ENCODE results near the gene GPR18.

DNA sequence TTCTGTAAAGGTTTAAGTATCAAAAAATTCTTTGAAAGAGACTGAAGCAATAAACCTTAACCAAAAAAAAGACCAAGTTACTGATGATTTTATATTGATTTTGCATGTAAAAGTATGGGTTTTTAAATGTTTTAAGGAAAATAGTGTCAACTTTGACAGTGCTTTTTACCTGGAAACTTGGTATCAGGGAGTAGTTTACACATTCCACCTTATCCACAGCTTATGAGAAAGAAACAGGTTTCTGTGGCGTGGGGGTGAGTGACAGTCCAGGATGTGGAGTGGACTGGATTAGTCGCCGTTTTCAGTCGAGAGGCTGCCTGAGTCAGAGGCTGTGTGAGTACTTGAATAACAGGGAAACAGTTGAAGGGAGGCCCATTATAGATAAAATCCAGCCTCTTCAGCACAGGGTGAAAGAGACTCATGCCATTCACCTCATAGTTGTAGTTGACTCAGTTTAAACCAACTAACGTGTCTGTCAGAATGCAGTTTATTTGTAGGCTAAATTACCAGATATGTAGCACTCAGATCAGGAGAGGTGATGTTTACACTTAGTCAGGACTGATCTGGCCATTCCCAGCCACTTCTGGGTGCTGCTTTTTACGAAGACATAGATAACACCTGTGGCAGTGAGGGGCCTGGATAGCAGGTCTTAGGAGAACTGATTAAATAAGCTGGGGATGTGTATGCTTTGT, 49.6 kb upstream of the GPR18 start:
- TF ChIP-seq, protein P1, sequence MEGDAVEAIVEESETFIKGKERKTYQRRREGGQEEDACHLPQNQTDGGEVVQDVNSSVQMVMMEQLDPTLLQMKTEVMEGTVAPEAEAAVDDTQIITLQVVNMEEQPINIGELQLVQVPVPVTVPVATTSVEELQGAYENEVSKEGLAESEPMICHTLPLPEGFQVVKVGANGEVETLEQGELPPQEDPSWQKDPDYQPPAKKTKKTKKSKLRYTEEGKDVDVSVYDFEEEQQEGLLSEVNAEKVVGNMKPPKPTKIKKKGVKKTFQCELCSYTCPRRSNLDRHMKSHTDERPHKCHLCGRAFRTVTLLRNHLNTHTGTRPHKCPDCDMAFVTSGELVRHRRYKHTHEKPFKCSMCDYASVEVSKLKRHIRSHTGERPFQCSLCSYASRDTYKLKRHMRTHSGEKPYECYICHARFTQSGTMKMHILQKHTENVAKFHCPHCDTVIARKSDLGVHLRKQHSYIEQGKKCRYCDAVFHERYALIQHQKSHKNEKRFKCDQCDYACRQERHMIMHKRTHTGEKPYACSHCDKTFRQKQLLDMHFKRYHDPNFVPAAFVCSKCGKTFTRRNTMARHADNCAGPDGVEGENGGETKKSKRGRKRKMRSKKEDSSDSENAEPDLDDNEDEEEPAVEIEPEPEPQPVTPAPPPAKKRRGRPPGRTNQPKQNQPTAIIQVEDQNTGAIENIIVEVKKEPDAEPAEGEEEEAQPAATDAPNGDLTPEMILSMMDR (IDR thresholded peaks at IDR 0.05), result no peak
- TF ChIP-seq POLR2AphosphoS5 (IDR thresholded peaks at IDR 0.05), result no peak

Measured in stomach (tissue), 4 donors.